Measurements from ENCODE around the gene HNRNPA0. TPM values are rescaled to one million over a fixed set of nuclear protein-coding genes. Genes with fewer than 3 reads are reported as not detected.

Gene HNRNPA0
- total and polyA plus RNA-seq, 2 donors (not counting 3 experiments of a cell fraction or from before 2014, with no cell fraction given): 16.0 to 37.5 TPM

DNA sequence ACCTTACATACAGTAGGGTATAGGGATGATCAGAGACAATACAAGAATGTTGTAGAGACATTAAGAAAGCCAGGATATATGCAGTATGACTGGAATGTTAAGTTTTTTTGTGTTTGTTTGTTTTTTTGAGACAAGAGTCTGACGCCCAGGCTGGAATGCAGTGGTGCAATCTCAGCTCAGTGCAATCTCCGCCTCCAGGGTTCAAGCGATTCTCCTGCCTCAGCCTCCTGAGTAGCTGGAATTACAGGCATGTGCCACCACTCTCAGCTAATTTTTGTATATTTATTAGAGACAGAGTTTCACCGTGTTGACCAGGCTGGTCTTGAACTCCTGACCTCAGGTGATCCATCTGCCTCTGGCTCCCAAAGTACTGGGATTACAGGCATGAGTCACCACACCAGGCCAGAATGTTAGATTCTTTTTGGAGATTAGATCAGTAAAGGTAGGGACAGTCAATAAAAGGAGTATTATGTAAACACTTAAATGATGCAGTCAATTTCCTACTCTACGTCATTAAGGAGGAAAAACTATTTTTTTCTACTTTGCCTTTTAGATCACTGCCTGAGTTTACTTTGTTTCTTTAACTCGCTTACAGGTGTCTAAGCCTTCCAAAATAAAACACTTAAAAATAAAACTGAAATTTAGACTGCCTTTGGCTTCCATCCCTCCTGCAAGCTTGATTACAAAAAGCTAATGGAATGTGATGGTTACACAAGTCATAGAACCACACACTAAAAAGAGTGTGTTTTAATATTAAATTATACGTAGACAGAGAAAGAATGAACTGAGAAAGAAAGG is 6.8 kb upstream of the HNRNPA0 start:
- intact Hi-C loops (cut with micrococcal nuclease) (no loop called here), dilution Hi-C loops (cut with MboI; ENCODE audit: extremely low pct_ligation_motif_present, low sequenced_read_pairs) (loop anchor here (25.0 kb wide), 1 partner anchor 99 kb away; no protein-coding TSS in a partner anchor)
- Histone ChIP-seq H3K4me1 (ENCODE audit: control insufficient read depth, extremely low read depth, insufficient read depth, low read length) (no peaks in the 10 kb centered on the region), H3K9me1 (replicated peaks; ENCODE audit: control insufficient read depth, extremely low read depth, insufficient read depth, low read length) (no peaks in the 10 kb centered on the region), H3K27ac (ENCODE audit: insufficient read depth, low read depth, low read length) (no peak overlapping the region), H4K20me1 (replicated peaks; ENCODE audit: control insufficient read depth, extremely low read depth, insufficient read depth, low read length) (no peaks in the 10 kb centered on the region), H3K27me3 (ENCODE audit: control insufficient read depth in 2 of 2, insufficient read depth in 2 of 2, low read length in 2 of 2) (peaks cover 2% of the 10 kb centered on the region in 2 experiments), H3K4me3 (replicated peaks in 1 of 3; ENCODE audit: insufficient read depth in 1 of 3, low read depth in 1 of 3, low read length in 3 of 3) (no peak overlapping the region), H3K9me3 (replicated peaks; ENCODE audit: control insufficient read depth, insufficient read depth, low read length) (no peaks in the 10 kb centered on the region), H3K9ac (replicated peaks; ENCODE audit: extremely low read depth, insufficient read depth, low read length) (no peak overlapping the region), H3K36me3 (ENCODE audit: control insufficient read depth in 2 of 2, extremely low read depth in 1 of 2, insufficient read depth in 2 of 2, low read length in 2 of 2) (no peaks in the 10 kb centered on the region), H3K4me2 (ENCODE audit: insufficient read depth, low read length) (no peak overlapping the region), H3K79me2 (ENCODE audit: control insufficient read depth, insufficient read depth, low read length) (no peaks in the 10 kb centered on the region), H2AFZ (ENCODE audit: low read depth, low read length) (no peak overlapping the region)
- DNase-seq (ENCODE audit: low read depth, low spot score) (no peak), FAIRE-seq (no peak)
- BruUV-seq (replicated peaks): no TSS peak
- no peak for TF ChIP-seq EZH2 (IDR thresholded peaks at IDR 0.05; ENCODE audit: borderline replicate concordance, low read depth, low read length, severe bottlenecking)
- TF ChIP-seq, protein P1, sequence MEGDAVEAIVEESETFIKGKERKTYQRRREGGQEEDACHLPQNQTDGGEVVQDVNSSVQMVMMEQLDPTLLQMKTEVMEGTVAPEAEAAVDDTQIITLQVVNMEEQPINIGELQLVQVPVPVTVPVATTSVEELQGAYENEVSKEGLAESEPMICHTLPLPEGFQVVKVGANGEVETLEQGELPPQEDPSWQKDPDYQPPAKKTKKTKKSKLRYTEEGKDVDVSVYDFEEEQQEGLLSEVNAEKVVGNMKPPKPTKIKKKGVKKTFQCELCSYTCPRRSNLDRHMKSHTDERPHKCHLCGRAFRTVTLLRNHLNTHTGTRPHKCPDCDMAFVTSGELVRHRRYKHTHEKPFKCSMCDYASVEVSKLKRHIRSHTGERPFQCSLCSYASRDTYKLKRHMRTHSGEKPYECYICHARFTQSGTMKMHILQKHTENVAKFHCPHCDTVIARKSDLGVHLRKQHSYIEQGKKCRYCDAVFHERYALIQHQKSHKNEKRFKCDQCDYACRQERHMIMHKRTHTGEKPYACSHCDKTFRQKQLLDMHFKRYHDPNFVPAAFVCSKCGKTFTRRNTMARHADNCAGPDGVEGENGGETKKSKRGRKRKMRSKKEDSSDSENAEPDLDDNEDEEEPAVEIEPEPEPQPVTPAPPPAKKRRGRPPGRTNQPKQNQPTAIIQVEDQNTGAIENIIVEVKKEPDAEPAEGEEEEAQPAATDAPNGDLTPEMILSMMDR (IDR thresholded peaks at IDR 0.05; ENCODE audit: extremely low read depth in 1 of 2, insufficient read depth in 1 of 2, low read depth in 1 of 2, low read length in 2 of 2): no peak
- TF ChIP-seq MYC (IDR thresholded peaks at IDR 0.05; ENCODE audit: low read depth, low read length): no peak
- no peak for TF ChIP-seq GATA2 (IDR thresholded peaks at IDR 0.05; ENCODE audit: insufficient read depth, insufficient read length, low read depth, low read length)
- TF ChIP-seq POLR2AphosphoS5 (IDR thresholded peaks at IDR 0.05; ENCODE audit: insufficient read depth, low read depth, low read length): no peak
- no peak for TF ChIP-seq JUN (IDR thresholded peaks at IDR 0.05; ENCODE audit: borderline replicate concordance, insufficient read depth, insufficient read length, low read depth)
- TF ChIP-seq, protein P2, sequence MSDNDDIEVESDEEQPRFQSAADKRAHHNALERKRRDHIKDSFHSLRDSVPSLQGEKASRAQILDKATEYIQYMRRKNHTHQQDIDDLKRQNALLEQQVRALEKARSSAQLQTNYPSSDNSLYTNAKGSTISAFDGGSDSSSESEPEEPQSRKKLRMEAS (IDR thresholded peaks at IDR 0.05; ENCODE audit: insufficient read depth, insufficient read length): no peak
- TF ChIP-seq FOS (IDR thresholded peaks at IDR 0.05; ENCODE audit: borderline replicate concordance, insufficient read depth, low read length): no peak
- no peak for TF ChIP-seq POLR2A (IDR thresholded peaks at IDR 0.05; ENCODE audit: low read depth, low read length)
- POLR2A ChIA-PET: no interaction called here
- CTCF ChIA-PET: interaction anchor here (0.8 to 6.1 kb wide), 5 partner anchors 10 to 131 kb away, joined by 3 to 50 read pairs (median 5); no protein-coding TSS in a partner anchor
